T47D (cell line): ENCODE results near the gene TSC22D1.

Source experiments
- DNase-seq, 2 experiments: peaks; one replicate each; pipeline versions ENCODE4 v3.0.0 to v3.0.0-alpha.2; 2011 to 2012; ENCODE audit warnings: low read depth in 1 of 2, low spot score in 1 of 2
- JUND ChIP-seq: IDR thresholded peaks from 2 replicates; pipeline ENCODE4 v1.6.1; 2012; ENCODE audit warnings: low read depth
- in situ Hi-C: cut with HindIII; loops from 2 replicates; pipeline ENCODE4 v1.10.0; 2016; ENCODE audit warnings: low sequenced_read_pairs, low pct_unique_long_range_greater_than_20kb

Gene TSC22D1

DNA sequence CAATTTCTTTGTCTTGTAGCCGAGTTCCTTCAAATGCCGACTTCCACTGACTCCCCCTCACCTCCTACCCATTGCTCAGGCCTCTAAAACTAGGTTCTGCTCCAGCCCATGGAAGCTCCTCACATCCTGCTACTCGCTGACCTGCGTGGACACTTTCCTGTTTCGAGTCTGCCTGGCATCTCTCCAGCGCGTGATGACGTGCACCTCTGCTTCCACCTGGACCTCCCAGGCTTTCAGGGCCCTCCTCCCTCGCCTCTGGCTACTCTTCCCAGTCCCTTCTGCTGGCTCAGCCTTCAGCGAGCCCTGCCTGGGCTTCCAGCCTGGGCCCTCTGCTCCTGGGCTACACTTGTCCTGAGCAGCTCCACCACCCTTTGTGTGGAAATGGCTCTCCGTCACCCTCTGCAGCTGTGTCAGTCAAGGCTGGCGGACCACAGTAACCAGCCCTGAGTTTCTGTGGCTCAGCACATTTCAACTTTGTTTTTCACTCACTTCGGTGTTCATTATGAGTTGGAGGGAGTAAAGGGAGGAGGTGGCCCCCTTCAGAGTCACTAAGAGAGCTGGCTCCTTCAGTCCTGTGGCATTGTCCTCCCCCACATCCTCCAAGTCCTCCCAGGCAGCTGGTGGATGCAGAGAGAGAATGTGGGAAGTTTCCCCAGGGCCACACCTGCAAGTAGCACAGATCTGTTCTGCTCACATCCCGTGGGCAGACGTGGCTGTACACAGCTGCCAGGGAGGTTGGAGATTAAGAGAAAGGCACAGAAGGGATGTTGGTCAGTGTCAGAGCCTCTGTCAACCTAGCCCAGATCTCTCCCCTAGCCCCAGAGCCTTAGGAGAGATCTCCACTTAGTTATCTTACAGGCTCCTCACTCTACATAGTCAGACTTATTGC is 153.1 kb downstream of the TSC22D1 start:
- TF ChIP-seq JUND: no peak
- no peak for DNase-seq
- in situ Hi-C loops: no loop called here

GRCh38 chr13:44421853-44422525 is 154.1 kb downstream of the TSC22D1 start:
- in situ Hi-C loops: no loop called here
- no peak for TF ChIP-seq JUND
- no peak for DNase-seq

- DNase-seq: no peak
- in situ Hi-C loops: no loop called here
- TF ChIP-seq JUND: no peak
Measured at GRCh38 chr13:44420376-44421220, 155.5 kb downstream of the TSC22D1 start.

DNA sequence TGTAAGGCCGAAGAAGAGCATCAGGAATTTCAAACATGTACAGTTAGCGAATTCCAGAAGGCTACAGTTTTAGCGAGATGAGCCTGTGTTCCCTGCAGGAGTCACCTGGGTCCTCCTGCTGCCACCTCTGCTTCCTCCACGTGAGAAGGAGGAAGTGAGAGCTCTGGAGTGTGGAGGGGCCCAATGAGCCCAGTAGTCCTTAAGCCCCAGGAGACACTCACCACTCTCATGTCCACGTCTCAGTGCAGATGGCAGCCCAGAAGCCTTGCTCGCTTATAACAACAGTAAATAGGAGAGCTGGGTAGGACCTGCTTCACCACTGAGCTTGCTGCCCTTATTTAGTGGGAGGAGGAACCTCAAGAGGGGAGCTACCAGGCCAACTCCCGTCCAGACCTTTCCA is 158.3 kb downstream of the TSC22D1 start:
- DNase-seq: no peak
- TF ChIP-seq JUND: no peak
- in situ Hi-C loops: no loop called here

DNA sequence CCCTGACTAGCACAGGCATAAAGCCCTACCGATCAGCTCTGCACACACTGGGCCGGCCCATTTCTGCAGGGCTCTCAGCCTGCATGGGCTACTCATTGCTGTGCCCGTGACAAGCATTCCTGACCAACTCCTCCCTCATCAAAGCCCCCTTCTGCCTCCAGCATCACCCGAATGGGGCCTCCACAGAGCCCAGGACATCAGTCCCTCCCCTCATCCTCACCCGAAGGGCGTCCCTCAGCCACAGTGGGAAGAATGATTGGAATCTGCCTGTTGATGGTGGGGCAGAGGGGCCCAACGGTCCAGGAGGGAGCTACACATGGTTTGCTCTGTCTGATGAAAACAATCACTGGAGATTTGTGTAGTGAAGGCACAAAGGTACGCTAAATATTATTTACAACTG is 158.7 kb downstream of the TSC22D1 start:
- in situ Hi-C loops: no loop called here
- no peak for TF ChIP-seq JUND
- DNase-seq: no peak

- no peak for TF ChIP-seq JUND
- in situ Hi-C loops: no loop called here
- DNase-seq: no peak
Measured at GRCh38 chr13:44416744-44417143, 159.4 kb downstream of the TSC22D1 start.

- no peak for TF ChIP-seq JUND
- in situ Hi-C loops: no loop called here
- no peak for DNase-seq
Measured at GRCh38 chr13:44416301-44416700, 159.8 kb downstream of the TSC22D1 start.

DNA sequence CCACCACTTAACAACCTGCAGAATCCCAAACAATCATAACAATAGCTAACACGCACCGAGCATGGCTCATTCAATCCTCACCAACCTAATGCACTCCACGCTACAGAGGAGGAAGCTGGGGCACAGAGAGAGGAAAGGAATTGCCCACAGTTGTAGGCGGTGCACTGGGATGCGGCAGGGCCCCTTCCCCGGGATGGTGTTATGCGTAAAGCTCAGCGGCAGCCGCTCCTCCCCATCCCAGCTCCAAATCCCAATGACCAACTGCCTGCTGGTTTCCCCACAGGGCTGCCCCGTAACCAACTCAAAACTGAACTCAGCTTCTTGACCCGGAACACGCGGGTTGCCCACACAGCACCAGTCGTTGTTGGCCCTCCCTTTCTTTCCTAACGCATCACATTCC is 160.3 kb downstream of the TSC22D1 start:
- in situ Hi-C loops: no loop called here
- DNase-seq: no peak
- TF ChIP-seq JUND: no peak

GRCh38 chr13:44414716-44415115 is 161.4 kb downstream of the TSC22D1 start:
- no peak for DNase-seq
- in situ Hi-C loops: no loop called here

DNA sequence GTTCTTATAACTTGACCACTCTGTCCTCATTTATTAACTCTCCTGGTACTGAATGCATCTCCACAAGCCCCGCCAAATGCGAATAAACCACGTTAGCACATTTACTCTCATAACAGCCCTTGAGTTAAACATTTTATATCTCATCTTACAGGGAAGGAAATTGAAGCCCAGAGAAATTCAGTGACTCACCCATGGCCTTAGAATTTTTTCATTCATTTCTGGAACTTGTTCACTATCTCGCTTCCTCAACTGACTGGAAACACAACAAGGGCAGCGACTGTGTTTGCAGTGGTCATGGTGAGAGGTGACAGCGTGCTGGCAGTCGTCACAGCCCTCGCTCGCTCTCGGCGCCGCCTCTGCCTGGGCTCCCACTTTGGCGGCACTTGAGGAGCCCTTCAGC is 163.0 kb downstream of the TSC22D1 start:
- no peak for TF ChIP-seq JUND
- in situ Hi-C loops: no loop called here
- DNase-seq: no peak

More at GRCh38 chr13:44414716-44415115, 161.4 kb downstream of the TSC22D1 start:
- no peak for TF ChIP-seq JUND

DNA sequence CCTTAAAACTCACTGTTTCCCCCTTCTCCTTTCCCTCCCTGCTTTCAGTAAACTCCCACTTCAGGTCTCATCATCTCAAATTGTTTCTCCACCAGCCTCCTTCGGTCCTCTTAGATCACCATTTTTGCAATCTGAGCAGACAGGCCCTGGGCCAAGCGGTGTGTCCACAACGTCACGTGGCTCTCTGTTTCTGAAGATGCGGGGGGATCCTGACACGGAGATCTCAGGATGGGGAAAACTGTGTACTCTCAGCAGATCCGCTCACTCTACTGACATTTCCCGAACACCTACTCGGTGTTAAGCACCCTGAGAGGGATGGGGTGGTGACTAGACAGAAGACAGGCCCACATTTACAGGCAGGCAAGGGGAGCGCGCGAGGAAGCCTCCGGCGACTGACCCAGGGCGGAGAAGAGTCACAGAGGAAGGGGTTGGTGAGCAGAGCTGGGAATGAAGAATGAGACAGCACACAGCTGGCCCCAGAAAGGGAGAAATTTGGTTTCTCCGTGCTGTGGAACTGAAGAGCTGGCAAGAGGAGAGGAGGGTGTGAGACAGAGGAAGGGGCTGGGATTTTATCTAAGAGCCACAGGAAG is 163.7 kb downstream of the TSC22D1 start:
- no peak for TF ChIP-seq JUND
- no peak for DNase-seq
- in situ Hi-C loops: no loop called here

GRCh38 chr13:44411841-44412240 is 164.3 kb downstream of the TSC22D1 start:
- DNase-seq: no peak
- in situ Hi-C loops: no loop called here
- TF ChIP-seq JUND: no peak
